ENCODE measurements around the gene CNNM4.

GRCh38 chr2:96739633-96740428 lies 20.9 kb upstream of the CNNM4 start, which contains the start of gene LMAN2L:
- TF ChIP-seq CTCF (IDR thresholded peaks at IDR 0.05; ENCODE audit: low read depth, low read length) = no peak
- no peak for TF ChIP-seq EZH2phosphoT487 (IDR thresholded peaks at IDR 0.05; ENCODE audit: low read depth)

Data from OCI-LY3 (cell line).